H9 (cell line): ENCODE results near the gene IGLL5. TPM values are rescaled to one million over a fixed set of nuclear protein-coding genes. Genes with fewer than 3 reads are reported as not detected.

ENCODE experiments used
- DNase-seq: peaks from one replicate; pipeline ENCODE4 v3.0.0-alpha.2; 2017
- H2AFZ ChIP-seq: one replicate; pipeline ENCODE4 v1.6.1; 2013; ENCODE audit warnings: mild to moderate bottlenecking, low read length, control low read depth, moderate library complexity
- H2AK5ac ChIP-seq: 2 replicates; pipeline ENCODE4 v1.6.1; 2013; ENCODE audit warnings: low read length, control low read depth, mixed read lengths; ENCODE audit not compliant: insufficient read length
- H2BK120ac ChIP-seq: one replicate; pipeline ENCODE4 v1.6.1; 2013; ENCODE audit warnings: low read depth, mild to moderate bottlenecking, low read length, control low read depth, inconsistent platforms; ENCODE audit not compliant: poor library complexity, severe bottlenecking
- H2BK12ac ChIP-seq: 2 replicates; pipeline ENCODE4 v1.6.1; 2013; ENCODE audit warnings: low read length, control low read depth, mixed read lengths, low read depth; ENCODE audit not compliant: insufficient read length
- H2BK15ac ChIP-seq: 2 replicates; pipeline ENCODE4 v1.6.1; 2013; ENCODE audit warnings: low read depth, low read length, control low read depth
- H2BK20ac ChIP-seq: one replicate; pipeline ENCODE4 v1.6.1; 2013; ENCODE audit warnings: low read depth, mild to moderate bottlenecking, low read length, control low read depth, inconsistent platforms; ENCODE audit not compliant: poor library complexity, severe bottlenecking
- H2BK5ac ChIP-seq: 2 replicates; pipeline ENCODE4 v1.6.1; 2013; ENCODE audit warnings: low read length, control low read depth, mixed read lengths; ENCODE audit not compliant: insufficient read length
- H3K14ac ChIP-seq: 2 replicates; pipeline ENCODE4 v1.6.1; 2013; ENCODE audit warnings: low read length, control low read depth; ENCODE audit not compliant: insufficient read depth
- H3K18ac ChIP-seq: 2 replicates; pipeline ENCODE4 v1.6.1; 2013; ENCODE audit warnings: low read depth, mild to moderate bottlenecking, mixed read lengths, low read length, control low read depth; ENCODE audit not compliant: insufficient read length
- H3K23ac ChIP-seq: 2 replicates; pipeline ENCODE4 v1.6.1; 2013; ENCODE audit warnings: low read length, control low read depth, mixed read lengths, low read depth; ENCODE audit not compliant: insufficient read length
- H3K23me2 ChIP-seq: 2 replicates; pipeline ENCODE4 v1.6.1; 2013; ENCODE audit warnings: low read depth, mild to moderate bottlenecking, mixed read lengths, low read length, control low read depth; ENCODE audit not compliant: insufficient read length, poor library complexity, severe bottlenecking
- H3K27ac ChIP-seq: 2 replicates; pipeline ENCODE4 v1.5.1; 2013; ENCODE audit warnings: low read length, control low read depth, mixed read lengths, low read depth; ENCODE audit not compliant: insufficient read length
- H3K27me3 ChIP-seq: 2 replicates; pipeline ENCODE4 v1.6.1; 2013; ENCODE audit warnings: low read length, control low read depth, inconsistent platforms; ENCODE audit not compliant: insufficient read depth
- H3K4ac ChIP-seq: 2 replicates; pipeline ENCODE4 v1.6.1; 2013; ENCODE audit warnings: low read depth, mild to moderate bottlenecking, control low read depth, inconsistent platforms, low read length, moderate library complexity
- H3K4me1 ChIP-seq: 2 replicates; pipeline ENCODE4 v1.6.1; 2013; ENCODE audit warnings: low read length, control low read depth, inconsistent platforms; ENCODE audit not compliant: insufficient read depth
- H3K4me2 ChIP-seq: 2 replicates; pipeline ENCODE4 v1.6.1; 2013; ENCODE audit warnings: low read length, control low read depth, mixed read lengths; ENCODE audit not compliant: insufficient read length, insufficient read depth
- H3K56ac ChIP-seq: 2 replicates; pipeline ENCODE4 v1.6.1; 2013; ENCODE audit warnings: low read depth, mild to moderate bottlenecking, mixed read lengths, low read length, control low read depth; ENCODE audit not compliant: insufficient read length
- H3K79me1 ChIP-seq: 2 replicates; pipeline ENCODE4 v1.6.1; 2013; ENCODE audit warnings: low read depth, mild to moderate bottlenecking, moderate library complexity, low read length, control low read depth, inconsistent platforms; ENCODE audit not compliant: insufficient read depth, poor library complexity, severe bottlenecking
- H3K79me2 ChIP-seq: 2 replicates; pipeline ENCODE4 v1.6.1; 2013; ENCODE audit warnings: low read length, control low read depth, inconsistent platforms; ENCODE audit not compliant: insufficient read depth
- H3K9ac ChIP-seq: 2 replicates; pipeline ENCODE4 v1.6.1; 2013; ENCODE audit warnings: low read length, control low read depth, mixed read lengths; ENCODE audit not compliant: insufficient read length; ENCODE audit errors: extremely low read depth
- H3K9me3 ChIP-seq: one replicate; pipeline ENCODE4 v1.6.1; 2013; ENCODE audit warnings: low read depth, low read length, inconsistent platforms; ENCODE audit not compliant: control insufficient read depth
- H3T11ph ChIP-seq: one replicate; pipeline ENCODE4 v1.6.1; 2013; ENCODE audit warnings: mild to moderate bottlenecking, low read length, control low read depth, inconsistent platforms
- H4K20me1 ChIP-seq: one replicate; pipeline ENCODE4 v1.6.1; 2013; ENCODE audit not compliant: control insufficient read depth, insufficient read length, insufficient read depth
- H4K5ac ChIP-seq: 2 replicates; pipeline ENCODE4 v1.6.1; 2013; ENCODE audit warnings: low read depth, mild to moderate bottlenecking, mixed read lengths, low read length, control low read depth; ENCODE audit not compliant: insufficient read length
- H4K8ac ChIP-seq: replicated peaks from 2 replicates; pipeline ENCODE4 v1.6.1; 2013; ENCODE audit warnings: low read length, control low read depth, mixed read lengths, low read depth; ENCODE audit not compliant: insufficient read length
- H4K91ac ChIP-seq: 2 replicates; pipeline ENCODE4 v1.6.1; 2013; ENCODE audit warnings: low read depth, mild to moderate bottlenecking, moderate library complexity, mixed read lengths, low read length, control low read depth; ENCODE audit not compliant: insufficient read length
- H3K27ac Mint-ChIP-seq, 3 experiments: 2 replicates in 2 of 3; 3 replicates in 1 of 3; pipeline ENCODE4 v1.8.0; 2020 to 2021; ENCODE audit warnings: mixed read lengths in 3 of 3, mild to moderate bottlenecking in 1 of 3, moderate library complexity in 1 of 3
- H3K27me3 Mint-ChIP-seq: 2 replicates; pipeline ENCODE4 v1.8.0; 2021; ENCODE audit warnings: low read depth, mild to moderate bottlenecking, moderate library complexity, mixed read lengths
- H3K36me3 Mint-ChIP-seq, 3 experiments: 2 replicates in 2 of 3; 3 replicates in 1 of 3; pipeline ENCODE4 v1.8.0; 2020 to 2021; ENCODE audit warnings: low read depth in 3 of 3, mixed read lengths in 3 of 3; ENCODE audit not compliant: insufficient read depth in 1 of 3
- H3K4me1 Mint-ChIP-seq, 2 experiments: 2 replicates each; pipeline ENCODE4 v1.8.0; 2020; ENCODE audit warnings: mixed read lengths in 2 of 2
- H3K4me3 Mint-ChIP-seq, 2 experiments: 2 replicates in 1 of 2; 3 replicates in 1 of 2; pipeline ENCODE4 v1.8.0; 2020 to 2021; ENCODE audit warnings: mild to moderate bottlenecking in 2 of 2, mixed read lengths in 2 of 2, moderate library complexity in 1 of 2
- H3K9me3 Mint-ChIP-seq, 2 experiments: 2 replicates in 1 of 2; 3 replicates in 1 of 2; pipeline ENCODE4 v1.8.0; 2020; ENCODE audit warnings: mild to moderate bottlenecking in 2 of 2, mixed read lengths in 2 of 2, moderate library complexity in 1 of 2
- WGBS: extraction: QIAGEN DNeasy Blood & Tissue Kit; methylation state at CpG from one replicate; pipeline ENCODE4 v1.1.7; 2013; ENCODE audit warnings: missing lambda C conversion rate, low lambda C conversion rate, mixed read lengths; ENCODE audit not compliant: insufficient read length; ENCODE audit errors: extremely low coverage; 5-methylcytosine and 5-hydroxymethylcytosine counted together
- total RNA-seq: library from RNA; stranded (reverse); gene quantifications from 2 replicates; pipeline ENCODE4 v1.2.1, GENCODE V29; 2021
- TF ChIP-seq, protein P1 (sequence below): fragments of 200-600 bp; sonication (generic); conservative IDR thresholded peaks from 3 replicates; pipeline ENCODE4 v1.8.0; 2021; ENCODE audit warnings: antibody characterized with exemption, mild to moderate bottlenecking

Gene IGLL5
- total RNA-seq, 1 experiment from 2014 or later: not detected

DNA sequence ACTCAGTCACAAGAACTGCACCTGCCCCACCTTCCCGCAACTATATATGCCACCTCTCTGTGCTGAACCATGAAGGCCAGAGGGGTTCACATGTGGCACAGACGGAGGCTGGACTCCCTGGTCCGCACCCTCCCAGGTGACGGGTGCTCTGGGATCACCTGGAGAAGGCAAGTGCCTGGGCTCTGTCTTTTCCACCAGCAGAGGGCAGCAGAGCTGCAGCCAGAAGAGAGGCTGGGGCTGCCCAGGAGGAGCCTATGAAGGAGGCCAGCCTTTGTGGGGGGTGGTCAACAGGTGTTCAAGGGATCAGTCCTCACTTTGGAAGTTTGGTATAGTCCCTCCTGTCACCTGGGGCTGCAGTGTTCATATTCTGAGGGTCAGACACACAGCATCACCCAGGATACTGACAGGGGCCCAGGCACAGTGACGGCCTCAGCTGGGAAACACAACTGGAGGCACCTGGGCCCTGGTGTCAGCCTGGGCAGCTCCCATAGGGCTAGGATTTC lies 39.2 kb upstream of the IGLL5 start:
- H3K14ac ChIP-seq: no peak overlapping the region
- no peak overlapping the region for H3T11ph ChIP-seq
- no peak overlapping the region for H3K23ac ChIP-seq
- H3K79me1 ChIP-seq: no peaks in the 10 kb centered on the region
- no peak overlapping the region for H2BK20ac ChIP-seq
- H3K56ac ChIP-seq: no peak overlapping the region
- H3K4me3 Mint-ChIP-seq: no peak overlapping the region
- H3K36me3 Mint-ChIP-seq: no peaks in the 10 kb centered on the region
- H4K8ac ChIP-seq: no peak overlapping the region
- H3K4ac ChIP-seq: no peak overlapping the region
- no peak overlapping the region for H2AK5ac ChIP-seq
- no peak overlapping the region for H2BK5ac ChIP-seq
- H4K91ac ChIP-seq: no peak overlapping the region
- no peaks in the 10 kb centered on the region for H3K4me1 ChIP-seq
- no peaks in the 10 kb centered on the region for H3K9me3 Mint-ChIP-seq
- no peaks in the 10 kb centered on the region for H3K79me2 ChIP-seq
- H3K9me3 ChIP-seq: no peaks in the 10 kb centered on the region
- no peak overlapping the region for H3K18ac ChIP-seq
- no peak overlapping the region for H2BK15ac ChIP-seq
- no CpG with 5 or more reads among the region's 5 CpGs for WGBS
- peaks cover 96% of the 10 kb centered on the region for H3K27me3 Mint-ChIP-seq
- H3K9ac ChIP-seq: no peak overlapping the region
- no peak overlapping the region for H2BK120ac ChIP-seq
- H4K20me1 ChIP-seq: no peaks in the 10 kb centered on the region
- peaks cover 3% of the 10 kb centered on the region; the same call in 1 of the 2 replicates for H3K27me3 ChIP-seq
- no peak overlapping the region for H2BK12ac ChIP-seq
- no peaks in the 10 kb centered on the region for H3K23me2 ChIP-seq
- no peak overlapping the region for H2AFZ ChIP-seq
- no peak overlapping the region for H4K5ac ChIP-seq
- TF ChIP-seq, protein P1, sequence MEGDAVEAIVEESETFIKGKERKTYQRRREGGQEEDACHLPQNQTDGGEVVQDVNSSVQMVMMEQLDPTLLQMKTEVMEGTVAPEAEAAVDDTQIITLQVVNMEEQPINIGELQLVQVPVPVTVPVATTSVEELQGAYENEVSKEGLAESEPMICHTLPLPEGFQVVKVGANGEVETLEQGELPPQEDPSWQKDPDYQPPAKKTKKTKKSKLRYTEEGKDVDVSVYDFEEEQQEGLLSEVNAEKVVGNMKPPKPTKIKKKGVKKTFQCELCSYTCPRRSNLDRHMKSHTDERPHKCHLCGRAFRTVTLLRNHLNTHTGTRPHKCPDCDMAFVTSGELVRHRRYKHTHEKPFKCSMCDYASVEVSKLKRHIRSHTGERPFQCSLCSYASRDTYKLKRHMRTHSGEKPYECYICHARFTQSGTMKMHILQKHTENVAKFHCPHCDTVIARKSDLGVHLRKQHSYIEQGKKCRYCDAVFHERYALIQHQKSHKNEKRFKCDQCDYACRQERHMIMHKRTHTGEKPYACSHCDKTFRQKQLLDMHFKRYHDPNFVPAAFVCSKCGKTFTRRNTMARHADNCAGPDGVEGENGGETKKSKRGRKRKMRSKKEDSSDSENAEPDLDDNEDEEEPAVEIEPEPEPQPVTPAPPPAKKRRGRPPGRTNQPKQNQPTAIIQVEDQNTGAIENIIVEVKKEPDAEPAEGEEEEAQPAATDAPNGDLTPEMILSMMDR: peak; percentile 95
- H3K27ac ChIP-seq: no peak overlapping the region
- H3K4me1 Mint-ChIP-seq: no peaks in the 10 kb centered on the region
- DNase-seq: peak; percentile 79
- H3K27ac Mint-ChIP-seq: no peak overlapping the region
- no peak overlapping the region for H3K4me2 ChIP-seq
